ENCODE measurements around the gene TMPRSS9.

TMPRSS9 gene

DNA sequence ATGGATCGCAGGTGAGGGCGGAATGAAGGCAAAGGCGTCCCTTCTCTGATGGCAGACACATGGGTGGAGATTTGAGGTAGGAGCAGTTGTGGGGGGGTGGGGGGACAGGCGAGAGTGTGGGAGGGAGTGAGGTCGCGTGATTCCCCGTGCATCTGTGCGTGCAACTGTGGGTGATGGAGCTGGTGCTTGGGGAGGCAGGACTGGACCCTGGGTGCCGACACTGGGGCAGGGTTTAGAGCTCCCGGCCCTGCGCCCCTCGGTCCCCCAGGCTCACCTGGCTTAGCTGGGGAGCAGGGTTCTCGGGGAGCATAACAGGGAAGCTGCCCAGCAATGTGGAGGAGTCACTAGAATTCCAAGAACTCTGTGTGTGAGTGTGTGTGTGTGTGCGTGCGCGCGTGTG is 3.4 kb downstream of the TMPRSS9 start:
- CTCF ChIA-PET, result interaction anchor here (1.2 kb wide), 1 partner anchor 28 kb away, joined by 4 read pairs; no protein-coding TSS in a partner anchor
- WGBS (ENCODE audit: insufficient coverage), result 96% methylated on average over 5 of the region's 17 CpGs

DNA sequence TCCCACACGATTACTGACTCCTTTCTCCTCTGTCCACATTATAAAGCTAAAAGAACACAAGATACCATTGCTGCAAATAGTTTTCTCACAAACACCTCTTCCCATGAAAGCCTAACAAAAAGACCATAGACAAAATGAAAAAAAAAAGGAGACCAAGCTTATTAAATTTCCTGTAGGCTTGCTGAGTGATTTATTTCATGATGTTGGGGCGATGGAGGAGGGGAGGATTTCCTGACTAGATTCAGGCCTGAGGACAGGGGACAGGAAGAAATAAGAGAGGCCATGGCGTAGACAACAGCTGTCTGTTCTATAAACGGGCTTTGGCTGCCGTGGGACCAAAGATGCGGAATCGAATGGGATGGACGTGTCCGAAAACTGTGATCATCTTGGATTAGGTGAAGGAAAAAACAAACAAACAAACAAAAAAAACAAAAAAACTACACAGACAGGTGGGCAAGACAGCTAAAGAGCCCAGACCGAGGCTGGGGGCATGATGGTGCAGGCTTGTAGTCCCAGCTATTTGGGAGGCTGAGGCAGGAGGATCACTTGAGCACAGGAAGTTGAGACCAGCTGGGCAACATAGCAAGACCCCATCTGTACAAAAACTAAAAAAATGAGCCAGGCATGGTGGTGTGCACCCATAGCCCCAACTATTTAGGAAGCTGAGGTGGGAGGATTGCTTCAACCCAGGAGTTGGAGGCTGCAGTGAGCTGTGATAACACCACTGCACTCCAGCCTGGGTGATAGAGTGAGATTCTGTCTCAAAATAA is 5.3 kb downstream of the TMPRSS9 start:
- POLR2A ChIA-PET, result interaction anchor here (0.6 to 1.3 kb wide), 2 partner anchors 33 to 335 kb away, joined by 3 read pairs; no protein-coding TSS in a partner anchor
- Histone ChIP-seq H3K9me3 (ENCODE audit: control extremely low read depth in 1 of 5, control insufficient read depth in 4 of 5, insufficient read depth in 2 of 5, low read depth in 1 of 5, low read length in 4 of 5) (peaks cover 0 to 8% (median 4%) of the 10 kb centered on the region in 5 experiments), H3K27me3 (replicated peaks in 2 of 5; ENCODE audit: control insufficient read depth in 4 of 5, insufficient read depth in 5 of 5, low read length in 4 of 5) (peaks cover 0 to 4% (median 0%) of the 10 kb centered on the region in 5 experiments), H3K4me3 (ENCODE audit: control insufficient read depth in 1 of 7, extremely low read depth in 1 of 7, insufficient read depth in 4 of 7, low read depth in 2 of 7, low read length in 6 of 7) (peak overlapping the region in 3 of 7 experiments; percentile 26 to 42 (median 37)), H3K4me1 (ENCODE audit: control extremely low read depth in 1 of 4, control insufficient read depth in 4 of 4, insufficient read depth in 4 of 4, low read length in 3 of 4) (peaks cover 0 to 53% (median 20%) of the 10 kb centered on the region in 4 experiments), H3K36me3 (ENCODE audit: control insufficient read depth in 4 of 4, insufficient read depth in 4 of 4, low read length in 3 of 4) (no peaks in the 10 kb centered on the region), H3K27ac (ENCODE audit: insufficient read depth in 1 of 2, low read depth in 1 of 2, low read length in 2 of 2, poor library complexity in 1 of 2, severe bottlenecking in 2 of 2) (no peak overlapping the region)
- peak in 2 of 3 donors; percentile 36 to 59 for DNase-seq
- 8% methylated on average over 5 of the region's 10 CpGs for WGBS (ENCODE audit: insufficient coverage)
- CTCF ChIA-PET, result interaction anchor here (0.6 to 1.1 kb wide), 5 partner anchors 7 to 126 kb away, joined by 3 read pairs; no protein-coding TSS in a partner anchor

More for the DNA sequence above, 3.4 kb downstream of the TMPRSS9 start:
- Histone ChIP-seq H3K4me1 (ENCODE audit: control extremely low read depth in 1 of 4, control insufficient read depth in 4 of 4, insufficient read depth in 4 of 4, low read length in 3 of 4) (peaks cover 0 to 59% (median 22%) of the 10 kb centered on the region in 4 experiments), H3K9me3 (ENCODE audit: control extremely low read depth in 1 of 5, control insufficient read depth in 4 of 5, insufficient read depth in 2 of 5, low read depth in 1 of 5, low read length in 4 of 5) (no peaks in the 10 kb centered on the region), H3K27me3 (replicated peaks in 2 of 5; ENCODE audit: control insufficient read depth in 4 of 5, insufficient read depth in 5 of 5, low read length in 4 of 5) (peaks cover 0 to 6% (median 0%) of the 10 kb centered on the region in 5 experiments), H3K27ac (ENCODE audit: insufficient read depth in 1 of 2, low read depth in 1 of 2, low read length in 2 of 2, poor library complexity in 1 of 2, severe bottlenecking in 2 of 2) (no peak overlapping the region), H3K4me3 (ENCODE audit: control insufficient read depth in 1 of 7, extremely low read depth in 1 of 7, insufficient read depth in 4 of 7, low read depth in 2 of 7, low read length in 6 of 7) (no peak overlapping the region), H3K36me3 (ENCODE audit: control insufficient read depth in 4 of 4, insufficient read depth in 4 of 4, low read length in 3 of 4) (no peaks in the 10 kb centered on the region)
- DNase-seq, result no peak
- POLR2A ChIA-PET, result no interaction called here

DNA sequence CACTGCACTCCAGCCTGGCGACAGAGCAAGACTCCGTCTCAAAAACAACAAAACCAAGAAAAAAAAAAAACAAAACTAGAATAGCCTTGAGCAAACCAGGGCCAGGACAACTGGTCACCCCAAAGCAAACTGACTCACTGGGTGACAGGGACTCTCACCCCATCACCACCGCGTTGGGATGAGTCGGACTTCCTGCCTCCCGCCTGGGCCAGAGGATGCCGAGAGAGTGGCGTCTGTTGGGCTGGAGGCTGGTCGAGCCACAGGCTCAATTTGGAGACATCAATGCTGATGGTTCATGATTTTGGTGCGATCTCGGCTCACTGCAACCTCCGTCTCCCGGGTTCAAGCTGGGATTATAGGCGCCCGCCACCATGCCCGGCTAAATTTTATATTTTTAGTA is 11.6 kb downstream of the TMPRSS9 start:
- CTCF ChIA-PET, result interaction anchor here (0.6 kb wide), 1 partner anchor 12 kb away, joined by 3 read pairs; no protein-coding TSS in a partner anchor
- peaks cover 0 to 8% (median 4%) of the 10 kb centered on the region in 5 experiments for H3K9me3 ChIP-seq (ENCODE audit: control extremely low read depth in 1 of 5, control insufficient read depth in 4 of 5, insufficient read depth in 2 of 5, low read depth in 1 of 5, low read length in 4 of 5)
- POLR2A ChIA-PET, result no interaction called here
- no peak overlapping the region for H3K27ac ChIP-seq (ENCODE audit: insufficient read depth in 1 of 2, low read depth in 1 of 2, low read length in 2 of 2, poor library complexity in 1 of 2, severe bottlenecking in 2 of 2)
- no peak overlapping the region for H3K4me3 ChIP-seq (ENCODE audit: control insufficient read depth in 1 of 7, extremely low read depth in 1 of 7, insufficient read depth in 4 of 7, low read depth in 2 of 7, low read length in 6 of 7)
- no peak for DNase-seq
- WGBS (ENCODE audit: insufficient coverage), result 95% methylated on average over 8 of the region's 16 CpGs
- no peaks in the 10 kb centered on the region for H3K36me3 ChIP-seq (ENCODE audit: control insufficient read depth in 4 of 4, insufficient read depth in 4 of 4, low read length in 3 of 4)
- no peaks in the 10 kb centered on the region for H3K27me3 ChIP-seq (replicated peaks in 2 of 5; ENCODE audit: control insufficient read depth in 4 of 5, insufficient read depth in 5 of 5, low read length in 4 of 5)
- H3K4me1 ChIP-seq (ENCODE audit: control extremely low read depth in 1 of 4, control insufficient read depth in 4 of 4, insufficient read depth in 4 of 4, low read length in 3 of 4), result peaks cover 0 to 4% (median under 1%) of the 10 kb centered on the region in 4 experiments

DNA sequence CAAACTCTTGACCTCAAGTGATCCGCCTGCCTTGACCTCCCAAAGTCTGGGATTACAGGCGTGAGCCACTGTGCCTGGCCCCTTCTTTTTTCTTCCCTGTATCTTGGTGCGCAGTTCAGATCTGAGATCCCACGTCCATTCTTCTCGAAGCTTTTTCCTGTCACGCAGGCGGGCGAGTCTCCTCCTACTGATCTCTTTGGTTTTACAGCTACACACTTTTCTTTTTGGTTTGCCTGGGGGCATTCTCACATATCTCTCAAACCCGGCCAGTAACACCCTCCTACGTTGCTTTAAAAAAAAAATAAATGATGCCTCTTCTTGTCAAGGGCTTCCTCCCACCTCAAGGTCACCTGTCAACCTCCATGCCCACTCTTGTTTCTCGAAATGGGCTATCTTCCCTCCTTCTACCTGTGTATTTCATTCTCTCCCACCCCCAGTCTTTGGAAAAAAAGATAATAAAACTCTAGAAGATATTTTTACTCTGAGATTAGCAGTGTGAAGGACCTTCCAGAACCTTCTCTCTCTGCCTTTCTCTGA is 12.1 kb downstream of the TMPRSS9 start:
- Histone ChIP-seq H3K27me3 (replicated peaks in 2 of 5; ENCODE audit: control insufficient read depth in 4 of 5, insufficient read depth in 5 of 5, low read length in 4 of 5) (no peaks in the 10 kb centered on the region), H3K9me3 (ENCODE audit: control extremely low read depth in 1 of 5, control insufficient read depth in 4 of 5, insufficient read depth in 2 of 5, low read depth in 1 of 5, low read length in 4 of 5) (peaks cover 0 to 8% (median 4%) of the 10 kb centered on the region in 5 experiments), H3K27ac (ENCODE audit: insufficient read depth in 1 of 2, low read depth in 1 of 2, low read length in 2 of 2, poor library complexity in 1 of 2, severe bottlenecking in 2 of 2) (no peak overlapping the region), H3K4me1 (ENCODE audit: control extremely low read depth in 1 of 4, control insufficient read depth in 4 of 4, insufficient read depth in 4 of 4, low read length in 3 of 4) (peaks cover 0 to 4% (median under 1%) of the 10 kb centered on the region in 4 experiments), H3K36me3 (ENCODE audit: control insufficient read depth in 4 of 4, insufficient read depth in 4 of 4, low read length in 3 of 4) (no peaks in the 10 kb centered on the region), H3K4me3 (ENCODE audit: control insufficient read depth in 1 of 7, extremely low read depth in 1 of 7, insufficient read depth in 4 of 7, low read depth in 2 of 7, low read length in 6 of 7) (no peak overlapping the region)
- ChIA-PET POLR2A (no interaction called here), CTCF (interaction anchor here (1.0 kb wide), 2 partner anchors 7 to 20 kb away, joined by 3 read pairs; no protein-coding TSS in a partner anchor)
- WGBS (ENCODE audit: insufficient coverage), result 83% methylated on average over 10 of the region's 11 CpGs
- DNase-seq, result no peak

DNA sequence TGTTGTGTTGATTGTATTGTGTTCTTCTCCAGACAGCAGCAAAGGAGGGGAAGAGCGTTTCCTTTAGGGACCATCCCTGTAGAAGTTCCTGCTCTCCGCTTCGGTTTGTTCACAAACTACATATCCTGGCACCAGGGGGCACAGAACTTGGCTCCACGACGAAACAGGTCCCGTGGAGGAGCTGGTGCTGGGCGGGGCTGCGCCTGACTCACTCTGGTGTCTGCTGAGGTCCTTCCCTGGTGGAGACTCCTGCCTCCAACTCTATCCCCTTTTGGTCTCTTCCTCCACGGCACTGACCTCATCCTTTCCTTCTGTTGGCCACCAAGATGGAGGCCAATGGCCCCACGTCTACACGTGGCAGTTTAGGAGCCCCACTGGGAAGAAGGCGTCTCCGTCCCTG is 14.7 kb downstream of the TMPRSS9 start:
- no peak overlapping the region for H3K4me3 ChIP-seq (ENCODE audit: control insufficient read depth in 1 of 7, extremely low read depth in 1 of 7, insufficient read depth in 4 of 7, low read depth in 2 of 7, low read length in 6 of 7)

DNA sequence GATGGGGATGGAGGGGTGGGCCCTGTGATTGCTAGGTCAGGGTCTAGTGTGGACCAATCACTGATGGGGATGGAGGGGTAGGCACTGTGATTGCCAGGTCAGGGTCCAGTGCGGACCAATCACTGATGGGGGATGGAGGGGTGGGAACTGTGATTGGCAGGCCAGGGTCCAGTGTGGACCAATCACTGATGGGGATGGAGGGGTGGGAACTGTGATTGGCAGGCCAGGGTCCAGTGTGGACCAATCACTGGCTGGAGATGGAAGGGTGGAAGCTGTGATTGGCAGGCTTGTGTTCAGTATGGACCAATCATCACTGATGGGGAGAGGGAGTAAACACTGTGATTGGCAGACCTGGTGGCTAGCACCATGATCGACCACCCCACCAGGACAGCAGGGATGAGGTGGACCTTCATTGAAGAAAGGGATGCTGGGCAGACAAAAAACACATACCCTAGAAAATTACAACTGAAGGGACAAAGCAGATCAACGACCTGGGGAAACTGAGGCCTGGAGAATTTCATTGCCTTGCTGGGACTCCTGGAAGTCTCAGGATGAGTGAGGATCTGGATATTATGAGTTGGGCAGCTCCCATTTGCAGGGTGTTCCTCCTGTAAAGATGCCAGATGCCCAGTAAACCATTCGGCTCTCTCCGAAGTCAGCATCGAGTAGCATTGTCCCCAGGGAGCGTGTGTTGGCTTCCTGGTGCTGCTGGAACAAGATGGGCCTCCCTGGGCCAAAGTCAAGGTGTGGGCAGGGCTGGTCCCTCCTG is 15.5 kb downstream of the TMPRSS9 start:
- ChIA-PET CTCF (no interaction called here), POLR2A (no interaction called here)
- Histone ChIP-seq H3K27ac (ENCODE audit: insufficient read depth in 1 of 2, low read depth in 1 of 2, low read length in 2 of 2, poor library complexity in 1 of 2, severe bottlenecking in 2 of 2) (no peak overlapping the region), H3K4me3 (ENCODE audit: control insufficient read depth in 1 of 7, extremely low read depth in 1 of 7, insufficient read depth in 4 of 7, low read depth in 2 of 7, low read length in 6 of 7) (no peak overlapping the region), H3K9me3 (ENCODE audit: control extremely low read depth in 1 of 5, control insufficient read depth in 4 of 5, insufficient read depth in 2 of 5, low read depth in 1 of 5, low read length in 4 of 5) (peaks cover 0 to 6% (median 1%) of the 10 kb centered on the region in 5 experiments), H3K27me3 (replicated peaks in 2 of 5; ENCODE audit: control insufficient read depth in 4 of 5, insufficient read depth in 5 of 5, low read length in 4 of 5) (no peaks in the 10 kb centered on the region), H3K4me1 (ENCODE audit: control extremely low read depth in 1 of 4, control insufficient read depth in 4 of 4, insufficient read depth in 4 of 4, low read length in 3 of 4) (peaks cover 0 to 4% (median under 1%) of the 10 kb centered on the region in 4 experiments), H3K36me3 (ENCODE audit: control insufficient read depth in 4 of 4, insufficient read depth in 4 of 4, low read length in 3 of 4) (no peaks in the 10 kb centered on the region)
- WGBS (ENCODE audit: insufficient coverage), result 93% methylated on average over 5 of the region's 7 CpGs
- DNase-seq, result no peak

More for the DNA sequence above, 14.7 kb downstream of the TMPRSS9 start:
- H3K9me3 ChIP-seq (ENCODE audit: control extremely low read depth in 1 of 5, control insufficient read depth in 4 of 5, insufficient read depth in 2 of 5, low read depth in 1 of 5, low read length in 4 of 5), result peaks cover 0 to 6% (median 1%) of the 10 kb centered on the region in 5 experiments
- WGBS (ENCODE audit: insufficient coverage), result 94% methylated on average over 12 of the region's 13 CpGs
- CTCF ChIA-PET, result no interaction called here
- peaks cover 0 to 4% (median under 1%) of the 10 kb centered on the region in 4 experiments for H3K4me1 ChIP-seq (ENCODE audit: control extremely low read depth in 1 of 4, control insufficient read depth in 4 of 4, insufficient read depth in 4 of 4, low read length in 3 of 4)
- no peak for DNase-seq
- H3K36me3 ChIP-seq (ENCODE audit: control insufficient read depth in 4 of 4, insufficient read depth in 4 of 4, low read length in 3 of 4), result no peaks in the 10 kb centered on the region
- H3K27ac ChIP-seq (ENCODE audit: insufficient read depth in 1 of 2, low read depth in 1 of 2, low read length in 2 of 2, poor library complexity in 1 of 2, severe bottlenecking in 2 of 2), result no peak overlapping the region
- no peaks in the 10 kb centered on the region for H3K27me3 ChIP-seq (replicated peaks in 2 of 5; ENCODE audit: control insufficient read depth in 4 of 5, insufficient read depth in 5 of 5, low read length in 4 of 5)
- POLR2A ChIA-PET, result no interaction called here

Data from common myeloid progenitor, CD34-positive (primary cell).